GM18861 (cell line): ENCODE measurements around the gene RASGRP4.

ENCODE experiments used
- ATAC-seq: cut with Tn5 transposase; IDR thresholded peaks from one replicate; pipeline ENCODE4 v1.9.1; 2021; ENCODE audit not compliant: unreplicated experiment

RASGRP4 gene

GRCh38 chr19:38391911-38392464 lies 34.0 kb downstream of the RASGRP4 start:
- ATAC-seq, result no peak

DNA sequence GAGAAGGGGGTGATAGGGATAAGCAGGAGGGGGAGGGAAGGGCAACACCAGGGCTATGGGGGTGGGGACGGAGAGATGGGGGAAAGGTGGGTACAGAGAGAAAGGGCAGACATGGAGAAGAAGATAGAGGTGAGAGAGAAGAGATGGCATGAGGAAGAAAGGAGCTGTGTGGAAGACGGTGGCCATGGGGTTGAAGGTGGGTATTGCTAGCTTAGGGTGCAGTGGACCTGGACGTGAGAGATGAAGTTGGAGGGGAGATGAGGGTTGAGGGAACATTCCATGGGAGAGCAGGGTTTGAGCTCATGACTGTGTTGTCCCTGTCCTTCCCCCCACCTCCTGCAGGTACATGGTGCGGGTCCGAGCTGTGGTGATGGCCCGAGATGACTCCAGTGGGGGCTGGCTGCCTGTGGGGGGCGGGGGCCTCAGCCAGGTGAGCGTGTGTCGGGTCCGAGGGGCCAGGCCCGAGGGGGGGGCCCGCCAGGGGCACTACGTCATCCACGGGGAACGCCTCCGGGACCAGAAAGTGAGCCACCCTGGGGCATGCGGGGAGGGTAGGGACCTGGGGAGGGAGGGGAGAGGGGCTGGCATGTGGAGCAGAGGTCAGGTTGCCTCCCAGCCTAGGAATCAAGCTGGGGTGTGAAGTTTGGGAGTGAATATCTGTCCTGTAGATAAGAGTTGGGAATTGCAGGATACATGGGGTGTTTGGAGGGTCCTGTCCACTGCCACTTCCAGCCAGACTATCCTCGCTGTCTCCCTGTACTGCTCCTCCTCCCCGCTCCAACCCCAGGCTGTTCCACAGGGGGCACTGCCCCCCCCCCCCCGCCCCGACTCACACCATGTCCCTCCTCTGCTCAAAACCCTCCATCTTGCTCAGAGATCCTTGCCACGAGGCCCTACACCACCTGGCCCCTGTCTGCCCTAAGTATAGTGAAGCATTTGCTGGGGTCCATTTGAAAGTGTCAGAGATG lies 35.8 kb downstream of the RASGRP4 start:
- ATAC-seq, result no peak

- ATAC-seq, result no peak
Measured at GRCh38 chr19:38389101-38389925, 36.7 kb downstream of the RASGRP4 start.

GRCh38 chr19:38388349-38389100 lies 37.5 kb downstream of the RASGRP4 start, which contains the start of gene SPRED3:
TSS of gene SPRED3 (plus strand) at chr19:38388697. CDS start at chr19:38390303, 1,606 bp downstream.
- no peak for ATAC-seq

DNA sequence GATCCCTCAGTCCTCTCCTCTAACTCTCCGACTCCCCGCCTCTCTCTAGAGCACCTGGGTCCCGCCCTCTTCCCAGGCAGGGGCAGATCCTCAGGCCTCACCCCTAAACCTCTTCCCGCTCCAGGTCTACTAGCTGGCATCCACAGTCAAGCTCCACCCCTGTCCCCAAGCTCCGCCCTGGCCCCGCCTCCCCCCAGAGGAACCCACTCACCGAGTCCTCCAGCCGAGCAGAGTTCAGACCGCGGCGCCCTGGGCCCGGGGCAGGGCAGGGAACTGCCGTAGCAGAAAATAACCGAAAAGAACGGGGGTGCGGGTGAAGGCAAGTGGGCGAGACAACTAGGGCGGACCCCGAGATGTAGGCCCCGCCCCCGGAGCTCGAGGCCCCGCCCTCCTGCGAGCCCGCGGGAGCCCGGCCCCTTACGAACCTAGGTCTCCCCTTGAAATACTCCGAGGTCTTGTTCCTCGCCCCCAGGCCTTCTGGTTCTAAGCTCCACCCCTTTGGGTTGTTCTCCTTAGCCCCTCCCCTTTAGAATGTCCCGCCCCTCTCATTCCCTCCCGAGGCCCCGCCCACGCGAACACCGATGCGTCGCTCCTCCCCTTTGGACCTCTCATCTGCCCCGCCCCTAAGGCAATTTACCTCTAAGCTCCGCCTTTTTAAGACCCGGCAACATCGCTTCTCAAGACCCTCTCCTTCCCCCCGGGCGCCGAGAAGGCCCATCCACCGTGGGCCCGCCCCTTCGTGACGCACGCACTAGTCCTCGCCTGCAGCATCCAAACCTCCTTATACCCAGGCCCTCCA lies 38.3 kb downstream of the RASGRP4 start, which contains the start of gene GGN:
Gene GGN, minus strand, starts transcription at position 485 of the 799 bp plus-strand sequence. CDS start 773 bp downstream, outside the sequence.
- ATAC-seq, result no peak

- ATAC-seq, result no peak
Measured at GRCh38 chr19:38386971-38387549, 39.0 kb downstream of the RASGRP4 start.

DNA sequence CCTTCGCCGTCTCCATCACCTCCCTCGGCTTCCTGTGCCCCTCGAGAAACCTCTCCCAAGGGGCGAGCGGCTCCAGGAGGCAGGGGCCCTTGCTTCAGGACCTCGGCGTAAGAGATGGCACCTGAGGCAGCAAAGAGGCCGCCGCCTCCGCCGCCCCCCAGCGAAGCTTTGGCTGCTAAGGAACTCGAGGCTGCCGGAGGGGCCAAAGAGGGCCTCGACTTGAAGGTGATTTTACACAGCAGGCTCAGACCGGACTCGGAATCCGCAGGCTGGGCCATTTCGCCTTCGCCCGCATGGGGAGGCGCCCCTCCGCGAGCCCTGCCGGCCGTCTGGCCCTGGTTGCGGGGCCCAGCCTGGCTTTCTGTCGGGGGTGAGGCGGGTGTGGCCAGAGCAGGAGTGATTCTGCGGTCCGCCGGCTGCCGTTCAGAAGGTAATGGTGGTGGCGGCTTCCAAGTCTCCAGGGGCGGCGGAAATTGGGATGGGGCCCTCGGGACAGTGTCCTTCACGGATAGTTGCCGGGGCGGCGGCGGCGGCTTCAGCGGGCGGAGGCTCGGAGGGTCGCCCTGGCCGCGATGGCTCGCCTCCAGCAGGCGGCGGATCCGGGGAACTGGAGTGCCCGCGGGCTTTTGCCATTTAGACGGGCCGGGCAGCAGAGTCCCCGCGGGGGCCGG lies 39.6 kb downstream of the RASGRP4 start:
- ATAC-seq, result no peak

DNA sequence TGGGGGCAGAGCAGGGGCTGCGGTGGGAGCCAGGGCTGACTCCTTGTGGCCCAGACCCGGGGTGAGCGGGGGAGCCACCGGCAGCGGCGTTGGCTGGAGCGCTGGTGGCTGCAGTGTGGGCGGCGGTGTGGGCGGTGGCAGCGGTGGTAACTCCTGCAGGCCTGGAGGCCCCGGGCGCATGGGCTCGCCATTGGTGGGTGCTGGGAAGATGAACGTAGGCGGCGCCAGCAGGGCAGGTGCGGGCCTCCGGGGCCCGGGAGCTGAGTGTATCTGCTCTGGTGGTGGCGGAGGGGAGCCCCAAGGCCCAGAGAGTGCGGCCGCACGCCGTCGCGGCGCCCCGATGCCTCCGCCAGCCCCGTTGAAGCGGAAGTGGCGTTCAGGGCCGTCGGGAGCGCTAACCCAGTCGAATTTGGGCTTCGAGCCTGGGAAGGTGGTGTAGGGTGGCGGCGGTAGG lies 40.2 kb downstream of the RASGRP4 start:
- ATAC-seq, result no peak

DNA sequence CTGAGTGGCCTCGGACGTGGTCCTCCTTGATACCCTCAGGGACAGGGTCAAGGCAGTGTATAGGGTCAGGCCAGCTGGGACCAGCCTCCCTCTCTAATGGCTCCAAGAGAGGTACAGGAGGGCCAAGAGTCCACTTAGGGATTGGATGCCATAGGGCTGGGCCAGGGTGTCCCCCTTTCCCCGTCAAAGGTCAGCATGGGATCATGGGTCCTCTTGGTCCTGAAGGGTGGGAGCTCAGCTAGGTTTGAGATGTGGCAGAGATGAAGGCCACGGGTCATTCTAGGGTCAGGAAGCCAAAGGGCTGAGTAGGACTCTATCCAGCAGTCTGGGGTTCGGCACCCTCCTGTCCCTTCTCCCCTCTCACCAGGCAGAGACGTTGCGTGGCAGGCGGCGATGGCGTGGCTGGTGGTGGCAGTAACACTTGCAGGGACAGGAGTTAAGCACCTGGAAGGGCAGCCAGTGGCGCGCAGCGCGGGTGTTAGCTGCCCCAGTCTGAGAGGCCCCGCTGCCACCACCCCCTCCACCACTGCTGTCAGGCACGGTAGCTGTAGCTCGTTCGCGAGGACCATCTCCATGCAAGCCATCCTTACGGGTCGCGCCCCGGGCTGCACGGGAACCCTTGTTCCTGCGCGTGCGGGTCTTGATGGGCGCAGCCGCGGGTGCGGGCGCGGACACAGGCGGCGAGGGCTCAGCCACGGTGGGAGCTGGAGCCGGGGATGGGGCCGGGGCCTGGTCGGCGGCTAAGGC lies 40.8 kb downstream of the RASGRP4 start:
- ATAC-seq, result no peak

DNA sequence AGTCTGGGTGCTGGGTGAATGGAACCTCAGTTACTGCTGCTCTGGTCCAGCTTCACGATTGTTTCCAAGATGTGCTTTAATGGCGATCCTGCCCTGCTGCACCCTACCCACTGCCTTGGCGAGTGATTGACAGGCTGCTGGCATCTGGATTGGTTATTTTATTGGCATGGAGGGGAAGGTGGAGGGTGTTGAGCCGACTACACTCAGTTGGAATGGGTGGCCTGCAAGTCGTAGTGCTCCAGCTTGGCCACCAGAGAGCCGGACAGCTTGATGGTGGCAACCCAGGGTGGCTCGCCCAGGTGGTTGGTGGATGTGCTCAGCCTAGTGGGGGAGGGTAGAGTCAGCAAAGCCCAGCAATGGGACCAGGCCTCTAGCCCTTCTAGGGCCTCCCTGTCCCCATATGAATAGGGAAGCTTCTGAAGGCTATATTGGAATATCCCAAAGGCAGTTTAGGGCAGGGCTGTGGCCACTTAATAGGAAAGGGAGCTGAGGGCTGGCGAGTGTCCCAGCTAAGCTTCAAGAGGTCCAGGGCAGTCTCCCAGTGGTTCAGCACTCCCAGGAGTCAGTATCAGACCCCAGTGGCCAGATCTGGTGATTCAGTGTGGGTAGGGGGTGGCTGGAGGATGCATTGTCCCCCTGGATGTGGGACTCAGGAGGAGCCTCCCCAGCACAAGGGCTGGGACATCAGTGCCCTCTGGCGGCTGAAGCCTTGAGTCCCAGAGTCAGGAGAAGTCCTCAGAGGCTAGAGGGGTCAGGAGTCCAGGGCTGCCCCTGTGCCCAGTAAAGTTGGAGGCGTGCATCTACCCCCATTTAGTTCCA lies 41.6 kb downstream of the RASGRP4 start:
- no peak for ATAC-seq

DNA sequence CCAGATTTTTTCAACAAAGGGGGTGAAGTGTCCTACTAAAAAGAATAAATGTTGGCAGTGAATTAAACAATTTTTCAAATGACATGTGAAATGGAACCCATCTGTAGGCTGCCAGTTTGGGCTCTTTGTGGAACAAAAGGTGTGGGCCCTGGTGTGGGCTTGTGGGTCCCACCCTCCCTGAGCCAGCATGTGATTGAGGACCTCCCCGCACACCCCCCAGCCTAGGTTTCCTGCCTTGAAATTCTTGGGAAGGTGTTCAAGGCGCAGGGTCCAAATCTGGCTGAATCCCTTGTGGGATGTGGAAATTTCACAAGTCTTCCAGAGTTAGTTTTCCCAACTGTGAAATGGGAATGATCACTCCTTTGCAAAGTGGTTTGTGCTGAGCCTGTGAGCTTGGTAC lies 42.3 kb downstream of the RASGRP4 start:
- no peak for ATAC-seq

GRCh38 chr19:38383184-38383583 lies 42.8 kb downstream of the RASGRP4 start:
- ATAC-seq, result no peak

DNA sequence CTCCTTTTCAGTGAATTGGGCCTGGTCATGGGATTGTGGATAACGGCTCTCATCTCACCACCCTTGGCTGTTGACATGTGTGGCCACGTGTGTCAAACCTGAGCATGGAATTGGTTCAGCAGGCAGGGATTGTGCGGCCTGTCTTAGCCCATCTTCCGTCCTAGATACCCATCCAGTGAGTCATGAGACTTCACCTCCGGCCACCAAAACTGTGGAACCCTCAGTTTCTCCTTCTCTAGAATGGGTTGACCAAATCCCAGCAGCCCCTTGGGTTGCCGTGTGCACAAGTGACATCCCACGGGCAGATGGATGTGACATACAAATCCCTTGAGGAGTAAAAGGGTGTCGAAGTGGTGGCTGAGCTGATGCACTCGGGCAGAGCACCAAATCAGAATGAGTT lies 44.9 kb downstream of the RASGRP4 start:
- ATAC-seq, result no peak

GRCh38 chr19:38378866-38379265 lies 47.2 kb downstream of the RASGRP4 start:
- ATAC-seq, result no peak

- ATAC-seq, result no peak
Measured at GRCh38 chr19:38377052-38377451, 49.0 kb downstream of the RASGRP4 start.

GRCh38 chr19:38376576-38376975 lies 49.4 kb downstream of the RASGRP4 start:
- ATAC-seq, result no peak

DNA sequence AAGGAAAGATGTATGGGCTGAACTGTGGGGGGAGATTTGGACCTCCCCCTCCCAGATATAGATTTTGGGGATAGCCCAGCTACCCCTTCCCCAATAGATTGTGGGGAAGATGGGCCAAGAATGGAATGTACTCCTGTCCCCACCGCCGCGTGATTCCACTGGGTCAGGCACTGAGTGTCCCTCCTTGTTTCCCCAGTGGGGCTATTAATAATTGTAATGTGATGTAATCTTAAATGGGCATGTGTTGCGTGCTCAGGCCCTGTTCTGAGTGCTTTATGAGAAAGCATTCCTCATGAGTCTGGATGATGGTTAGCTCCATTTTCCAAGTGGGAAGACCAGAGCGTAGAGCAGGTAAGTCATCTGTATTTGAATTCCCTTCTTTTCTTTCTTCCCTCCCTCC lies 50.3 kb downstream of the RASGRP4 start:
- no peak for ATAC-seq
